ENCODE measurements around the gene ZNF423. TPM values are rescaled to one million over a fixed set of nuclear protein-coding genes. Genes with fewer than 3 reads are reported as not detected.
A peak's percentile ranks its signal among the peaks of the same experiment; 100 is the strongest.

Gene ZNF423
- total RNA-seq, 4 donors from 2014 or later: 1.4 to 20.6 (median 4.7) TPM

DNA sequence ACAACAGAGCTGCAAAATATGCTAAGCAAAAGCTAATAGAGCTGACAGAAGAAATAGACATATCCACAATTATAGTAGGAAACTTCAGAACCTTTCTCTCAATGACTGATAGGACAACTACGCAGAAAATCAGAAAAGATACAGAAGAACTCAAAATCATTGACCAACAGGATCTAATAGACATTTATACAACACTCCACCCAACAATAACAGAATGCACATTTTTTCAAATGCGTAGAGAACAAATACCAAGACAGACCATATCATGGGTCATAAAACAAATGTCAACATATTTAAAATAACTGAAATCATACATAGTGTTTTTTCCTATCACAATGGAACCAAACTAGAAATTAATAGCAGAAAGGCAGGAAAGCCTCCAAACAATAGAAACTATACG, 244.9 kb downstream of the ZNF423 start:
- no peak for DNase-seq
- no peaks in the 10 kb centered on the region for H3K9me3 ChIP-seq
- no peaks in the 10 kb centered on the region for H3K4me1 ChIP-seq
- no peak overlapping the region for H3K4me3 ChIP-seq
- no peaks in the 10 kb centered on the region for H3K36me3 ChIP-seq
- no peaks in the 10 kb centered on the region for H3K27me3 ChIP-seq
- H3K27ac ChIP-seq: no peak overlapping the region
- TF ChIP-seq, protein P1, sequence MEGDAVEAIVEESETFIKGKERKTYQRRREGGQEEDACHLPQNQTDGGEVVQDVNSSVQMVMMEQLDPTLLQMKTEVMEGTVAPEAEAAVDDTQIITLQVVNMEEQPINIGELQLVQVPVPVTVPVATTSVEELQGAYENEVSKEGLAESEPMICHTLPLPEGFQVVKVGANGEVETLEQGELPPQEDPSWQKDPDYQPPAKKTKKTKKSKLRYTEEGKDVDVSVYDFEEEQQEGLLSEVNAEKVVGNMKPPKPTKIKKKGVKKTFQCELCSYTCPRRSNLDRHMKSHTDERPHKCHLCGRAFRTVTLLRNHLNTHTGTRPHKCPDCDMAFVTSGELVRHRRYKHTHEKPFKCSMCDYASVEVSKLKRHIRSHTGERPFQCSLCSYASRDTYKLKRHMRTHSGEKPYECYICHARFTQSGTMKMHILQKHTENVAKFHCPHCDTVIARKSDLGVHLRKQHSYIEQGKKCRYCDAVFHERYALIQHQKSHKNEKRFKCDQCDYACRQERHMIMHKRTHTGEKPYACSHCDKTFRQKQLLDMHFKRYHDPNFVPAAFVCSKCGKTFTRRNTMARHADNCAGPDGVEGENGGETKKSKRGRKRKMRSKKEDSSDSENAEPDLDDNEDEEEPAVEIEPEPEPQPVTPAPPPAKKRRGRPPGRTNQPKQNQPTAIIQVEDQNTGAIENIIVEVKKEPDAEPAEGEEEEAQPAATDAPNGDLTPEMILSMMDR (IDR thresholded peaks at IDR 0.05): no peak
- no peak for TF ChIP-seq POLR2A (IDR thresholded peaks at IDR 0.05)

DNA sequence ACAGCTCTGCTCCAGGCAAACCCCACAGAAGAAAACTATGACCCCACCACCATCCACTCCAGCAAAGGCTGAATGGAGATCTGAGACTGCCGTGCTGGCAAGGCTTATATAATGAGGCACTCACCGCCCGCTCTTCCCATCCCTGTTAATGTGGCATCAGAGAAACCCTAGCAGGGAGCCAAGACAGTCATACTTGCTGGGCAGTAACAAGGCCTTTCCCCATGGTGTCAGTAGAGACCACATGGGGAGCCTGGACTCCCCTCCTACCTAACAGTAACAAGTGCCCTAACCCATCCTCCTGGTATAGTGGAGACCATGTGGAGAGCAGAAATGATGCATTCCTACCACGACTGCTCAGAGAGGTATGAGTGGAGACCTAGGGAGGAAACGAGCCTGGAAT, 247.1 kb downstream of the ZNF423 start:
- Histone ChIP-seq H3K9me3 (no peaks in the 10 kb centered on the region), H3K4me1 (no peaks in the 10 kb centered on the region), H3K27me3 (no peaks in the 10 kb centered on the region), H3K4me3 (no peak overlapping the region), H3K36me3 (no peaks in the 10 kb centered on the region), H3K27ac (no peak overlapping the region)
- TF ChIP-seq, protein P1 (IDR thresholded peaks at IDR 0.05): peak in 2 of 6 experiments; percentile 12 to 20
- TF ChIP-seq POLR2A (IDR thresholded peaks at IDR 0.05): no peak
- DNase-seq: no peak

DNA sequence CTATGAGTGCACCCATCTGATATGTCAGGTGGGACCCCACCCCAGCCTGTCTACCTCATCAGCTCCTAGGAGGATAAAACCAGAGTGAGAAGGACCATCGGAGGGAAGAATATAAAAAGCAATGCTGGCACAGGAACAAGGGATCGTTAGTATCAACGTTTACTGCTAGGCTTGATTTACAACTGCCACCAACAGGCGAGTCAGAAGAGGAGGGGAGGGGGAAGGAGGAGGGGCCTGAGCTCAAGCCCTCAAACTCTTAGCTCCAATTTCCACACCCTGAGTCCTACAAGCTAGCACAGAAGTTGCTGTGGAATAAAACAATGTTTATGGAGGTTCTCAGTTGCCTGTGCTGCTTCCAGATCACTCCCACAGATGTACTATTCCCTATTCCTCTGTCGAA, 247.8 kb downstream of the ZNF423 start:
- Histone ChIP-seq H3K36me3 (no peaks in the 10 kb centered on the region), H3K9me3 (no peaks in the 10 kb centered on the region), H3K4me3 (no peak overlapping the region), H3K4me1 (no peaks in the 10 kb centered on the region), H3K27ac (no peak overlapping the region), H3K27me3 (no peaks in the 10 kb centered on the region)
- no peak for DNase-seq
- no peak for TF ChIP-seq POLR2A (IDR thresholded peaks at IDR 0.05)
- TF ChIP-seq, protein P1 (IDR thresholded peaks at IDR 0.05): no peak

- no peaks in the 10 kb centered on the region for H3K36me3 ChIP-seq
- H3K27me3 ChIP-seq: no peaks in the 10 kb centered on the region
- no peaks in the 10 kb centered on the region for H3K4me1 ChIP-seq
- TF ChIP-seq, protein P1 (IDR thresholded peaks at IDR 0.05): no peak
- H3K27ac ChIP-seq: no peak overlapping the region
- no peak overlapping the region for H3K4me3 ChIP-seq
- no peaks in the 10 kb centered on the region for H3K9me3 ChIP-seq
- no peak for DNase-seq
Observed at GRCh38 chr16:49605536-49606254, 250.2 kb downstream of the ZNF423 start.

DNA sequence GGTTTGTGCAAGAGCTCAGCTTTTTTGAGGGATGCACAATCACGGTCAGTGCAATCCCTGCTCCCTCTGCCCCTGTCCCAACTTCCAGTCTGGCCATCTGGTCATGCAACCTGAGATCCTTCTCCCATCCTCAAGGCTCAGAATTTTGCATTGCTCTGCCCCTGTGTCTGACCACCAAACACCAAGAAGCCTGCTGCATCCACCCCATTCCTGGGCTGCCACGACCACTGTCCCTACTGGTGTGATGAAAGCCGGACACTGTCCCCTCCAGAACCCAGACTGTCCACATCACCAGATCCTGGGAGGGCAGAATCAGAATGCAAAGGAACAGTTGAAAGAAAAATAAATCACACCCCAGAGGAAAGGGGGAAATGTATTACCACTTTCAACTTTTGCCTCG, 251.3 kb downstream of the ZNF423 start:
- no peaks in the 10 kb centered on the region for H3K36me3 ChIP-seq
- no peak overlapping the region for H3K4me3 ChIP-seq
- DNase-seq: no peak
- no peak overlapping the region for H3K27ac ChIP-seq
- H3K9me3 ChIP-seq: no peaks in the 10 kb centered on the region
- H3K27me3 ChIP-seq: no peaks in the 10 kb centered on the region
- TF ChIP-seq, protein P1 (IDR thresholded peaks at IDR 0.05): no peak
- no peak for TF ChIP-seq POLR2A (IDR thresholded peaks at IDR 0.05)
- no peaks in the 10 kb centered on the region for H3K4me1 ChIP-seq

Data from Peyer's patch (tissue), 4 donors.